ENCODE data around the gene ATE1.
"Not testable (repeated sequence)": the region's sequence is repeated elsewhere in the genome, so short reads cannot be mapped to it uniquely, and the experiment has no call there.

ATE1 gene

GRCh38 chr10:121929585-121930267, 1.9 kb upstream of the ATE1 start:
- not testable (repeated sequence) for DNase-seq (ENCODE audit: low spot score)

- peak; percentile 11 for DNase-seq (ENCODE audit: low spot score)
These were observed 675 bp upstream of the ATE1 start for GRCh38 chr10:121928528-121928884.

- DNase-seq (ENCODE audit: low spot score) = peak; percentile 68
These were observed 452 bp downstream of the ATE1 start for GRCh38 chr10:121927318-121927840.

GRCh38 chr10:121926671-121927317, 1.0 kb downstream of the ATE1 start:
- no peak for DNase-seq (ENCODE audit: low spot score)

- DNase-seq (ENCODE audit: low spot score) = no peak
These were observed 1.7 kb downstream of the ATE1 start for GRCh38 chr10:121926157-121926556.

- no peak for DNase-seq (ENCODE audit: low spot score)
These were observed 6.4 kb downstream of the ATE1 start for GRCh38 chr10:121921238-121921931.

GRCh38 chr10:121919666-121920065, 8.2 kb downstream of the ATE1 start:
- DNase-seq (ENCODE audit: low spot score) = no peak

- not testable (repeated sequence) for DNase-seq (ENCODE audit: low spot score)
These were observed 9.0 kb downstream of the ATE1 start for GRCh38 chr10:121918800-121919199.

GRCh38 chr10:121914661-121915060, 13.2 kb downstream of the ATE1 start:
- DNase-seq (ENCODE audit: low spot score) = no peak

- DNase-seq (ENCODE audit: low spot score) = no peak
These were observed 16.5 kb downstream of the ATE1 start for GRCh38 chr10:121911421-121911697.

- DNase-seq (ENCODE audit: low spot score) = no peak
These were observed 17.0 kb downstream of the ATE1 start for GRCh38 chr10:121910673-121911420.

- DNase-seq (ENCODE audit: low spot score) = no peak
These were observed 22.9 kb downstream of the ATE1 start for GRCh38 chr10:121904888-121905287.

GRCh38 chr10:121900443-121901174, 27.2 kb downstream of the ATE1 start:
- DNase-seq (ENCODE audit: low spot score) = peak; percentile 54

GRCh38 chr10:121899727-121900126, 28.1 kb downstream of the ATE1 start:
- no peak for DNase-seq (ENCODE audit: low spot score)

GRCh38 chr10:121891103-121891502, 36.7 kb downstream of the ATE1 start:
- DNase-seq (ENCODE audit: low spot score) = no peak

- no peak for DNase-seq (ENCODE audit: low spot score)
These were observed 38.6 kb downstream of the ATE1 start for GRCh38 chr10:121889212-121889611.

GRCh38 chr10:121886997-121887622, 40.7 kb downstream of the ATE1 start:
- peak; percentile 22 for DNase-seq (ENCODE audit: low spot score)

- DNase-seq (ENCODE audit: low spot score) = no peak
These were observed 41.6 kb downstream of the ATE1 start for GRCh38 chr10:121886181-121886580.

GRCh38 chr10:121880895-121881294, 46.9 kb downstream of the ATE1 start:
- no peak for DNase-seq (ENCODE audit: low spot score)

- no peak for DNase-seq (ENCODE audit: low spot score)
These were observed 48.4 kb downstream of the ATE1 start for GRCh38 chr10:121879476-121879875.

GRCh38 chr10:121873236-121873635, 54.6 kb downstream of the ATE1 start:
- no peak for DNase-seq (ENCODE audit: low spot score)

All from LoVo (cell line).